HepG2 (cell line): Measurements from ENCODE around the gene STUB1. TPM values are rescaled to one million over a fixed set of nuclear protein-coding genes. Genes with fewer than 3 reads are reported as not detected.

Source experiments
- ERF ChIP-seq: IDR thresholded peaks from 2 replicates; pipeline ENCODE4 v1.6.1; 2018; ENCODE audit warnings: missing biosample characterization, missing genetic modification reagents
- FLYWCH1 ChIP-seq: sonication (generic); formaldehyde crosslinking; IDR thresholded peaks from 2 replicates; pipeline ENCODE4 v1.8.1; 2023; ENCODE audit warnings: mild to moderate bottlenecking, missing genetic modification reagents
- GMEB2 ChIP-seq: IDR thresholded peaks from 2 replicates; pipeline ENCODE4 v1.6.1; 2016; ENCODE audit warnings: missing biosample characterization, missing genetic modification reagents, low read depth
- GTF3A ChIP-seq: sonication (generic); formaldehyde crosslinking; conservative IDR thresholded peaks from 2 replicates; pipeline ENCODE4 v1.4.0; 2020; ENCODE audit warnings: mild to moderate bottlenecking, missing genetic modification reagents
- MAX ChIP-seq: IDR thresholded peaks from 2 replicates; pipeline ENCODE4 v1.6.1; 2012; ENCODE audit warnings: inconsistent platforms
- MIER2 ChIP-seq: IDR thresholded peaks from 2 replicates; pipeline ENCODE4 v1.6.1; 2016; ENCODE audit warnings: missing biosample characterization, missing genetic modification reagents
- NR2C2 ChIP-seq: sonication (generic); formaldehyde crosslinking; IDR thresholded peaks from 2 replicates; pipeline ENCODE4 v1.4.0; 2020; ENCODE audit warnings: missing genetic modification reagents, mild to moderate bottlenecking, moderate library complexity, borderline replicate concordance
- PRPF4 ChIP-seq: fragments of 200-400 bp; formaldehyde crosslinking; IDR thresholded peaks from 2 replicates; pipeline ENCODE4 v1.6.1; 2016; ENCODE audit warnings: low read length, low read depth; ENCODE audit not compliant: poor library complexity, severe bottlenecking
- SAFB2 ChIP-seq: sonication (generic); formaldehyde crosslinking; IDR thresholded peaks from 2 replicates; pipeline ENCODE4 v1.5.1; 2020; ENCODE audit warnings: missing genetic modification reagents, low read depth, mild to moderate bottlenecking, borderline replicate concordance
- SKI ChIP-seq: fragments of 450-650 bp; IDR thresholded peaks from one replicate; pipeline ENCODE4 v1.6.1; 2018; ENCODE audit warnings: mild to moderate bottlenecking; ENCODE audit not compliant: partially characterized antibody
- SOX13 ChIP-seq, 3 experiments: fragments of 450-650 bp in 1 of 3; sonication (generic) in 1 of 3; formaldehyde crosslinking in 1 of 3; IDR thresholded peaks in 2 of 3; conservative IDR thresholded peaks in 1 of 3; 2 replicates each; pipeline versions ENCODE4 v1.5.0 to v1.6.1; 2016 to 2020; ENCODE audit warnings: antibody characterized with exemption in 1 of 3, mild to moderate bottlenecking in 1 of 3, missing compliant biosample characterization in 1 of 3, missing genetic modification reagents in 1 of 3, moderate library complexity in 1 of 3
- STAT5B ChIP-seq: sonication (generic); formaldehyde crosslinking; IDR thresholded peaks from 2 replicates; pipeline ENCODE4 v1.4.0; 2020; ENCODE audit warnings: missing genetic modification reagents
- ZNF256 ChIP-seq: sonication (generic); formaldehyde crosslinking; conservative IDR thresholded peaks from 2 replicates; pipeline ENCODE4 v1.4.0; 2020; ENCODE audit warnings: missing genetic modification reagents
- ZNF530 ChIP-seq: sonication (generic); formaldehyde crosslinking; IDR thresholded peaks from 2 replicates; pipeline ENCODE4 v1.5.0; 2020; ENCODE audit warnings: low read depth, mild to moderate bottlenecking, missing genetic modification reagents
- ZNF782 ChIP-seq: sonication (generic); formaldehyde crosslinking; IDR thresholded peaks from 2 replicates; pipeline ENCODE4 v1.4.0; 2020; ENCODE audit warnings: missing genetic modification reagents, mild to moderate bottlenecking, borderline replicate concordance
- polyA plus RNA-seq, 8 experiments: library from polyadenylated mRNA; depleted of rRNA in 3 of 8; stranded (reverse) in 7 of 8; unstranded in 1 of 8; fragments of >200 nt; fragmentation: Illumina TruSeq in 4 of 8; extraction: Trizol in 4 of 8; gene quantifications; 2 replicates each; pipeline versions ENCODE4 v1.2.1 to v1.2.3, GENCODE V29; 2011 to 2016; ENCODE audit warnings: low read depth in 4 of 8, missing spikeins in 1 of 8, mixed read lengths in 1 of 8; ENCODE audit not compliant: insufficient read depth in 1 of 8
- total RNA-seq, 5 experiments: library from RNA; depleted of rRNA; stranded (reverse); fragments of >200 nt; fragmentation: Illumina TruSeq; extraction: Trizol; gene quantifications; 2 replicates each; pipeline ENCODE4 v1.2.3, GENCODE V29; 2016; ENCODE audit warnings: low read depth in 1 of 5
- TF ChIP-seq, protein P1 (sequence below): sonication (generic); formaldehyde crosslinking; IDR thresholded peaks from 2 replicates; pipeline ENCODE4 v1.4.0; 2020; ENCODE audit warnings: missing genetic modification reagents, mild to moderate bottlenecking, borderline replicate concordance
- TF ChIP-seq, protein P2 (sequence below): fragments of 450-650 bp; IDR thresholded peaks from 2 replicates; pipeline ENCODE4 v1.6.1; 2017; ENCODE audit warnings: mild to moderate bottlenecking
- TF ChIP-seq, protein P3 (sequence below): sonication (generic); formaldehyde crosslinking; IDR thresholded peaks from 2 replicates; pipeline ENCODE4 v1.8.1; 2023; ENCODE audit warnings: mild to moderate bottlenecking, missing genetic modification reagents

The STUB1 gene
- total and polyA plus RNA-seq, 2 of the 13 experiments (the other 11 are each of a cell fraction or from before 2014, with no cell fraction given), result 52.9 to 78.2 TPM

DNA sequence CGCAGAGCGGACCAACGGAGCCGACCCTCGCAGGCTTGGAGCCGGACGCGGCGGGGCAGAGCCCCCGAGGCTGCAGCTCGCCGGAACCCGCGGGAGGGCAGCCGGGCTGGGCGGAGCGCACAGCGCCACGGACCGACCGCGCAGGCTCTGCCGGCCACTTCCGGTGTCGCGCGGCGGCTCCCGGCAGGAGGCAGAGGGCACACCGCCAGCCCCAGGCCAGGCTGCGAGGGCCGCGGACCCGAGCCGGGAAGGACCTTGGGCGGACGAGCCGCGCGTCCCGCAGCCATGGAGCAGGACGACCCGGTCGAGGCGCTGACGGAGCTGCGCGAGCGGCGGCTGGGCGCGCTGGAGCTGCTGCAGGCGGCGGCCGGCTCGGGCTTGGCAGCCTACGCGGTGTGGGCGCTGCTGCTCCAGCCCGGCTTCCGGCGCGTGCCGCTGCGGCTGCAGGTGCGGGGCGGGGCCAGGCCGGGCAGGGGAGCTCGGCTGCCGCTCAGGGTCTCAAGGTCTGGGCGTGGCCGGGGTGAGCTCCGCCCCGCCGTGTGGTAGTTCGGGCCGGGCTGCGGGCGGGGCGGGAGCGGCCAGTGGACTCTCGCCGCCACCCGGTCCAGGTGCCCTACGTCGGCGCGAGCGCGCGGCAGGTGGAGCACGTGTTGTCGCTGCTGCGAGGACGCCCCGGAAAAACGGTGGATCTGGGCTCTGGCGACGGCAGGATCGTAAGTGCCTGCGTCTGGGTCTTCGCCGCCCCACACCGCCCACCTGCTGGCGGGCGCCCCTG is 41.0 kb downstream of the STUB1 start, which contains the start of gene ANTKMT (continued):
- TF ChIP-seq ZNF782 (CRISPR knock-in tag) (peak; percentile 31; the same call in 1 of the 2 replicates), ZNF256 (no peak), SOX13 (IDR thresholded peaks at IDR 0.05) (no peak), SOX13 (CRISPR knock-in tag; conservative IDR thresholded peaks at IDR 0.05 in 1 of 2, IDR thresholded peaks at IDR 0.05 in 1 of 2) (no peak), MAX (peak; percentile 97), GMEB2 (CRISPR knock-in tag) (no peak), ERF (CRISPR knock-in tag) (peak; percentile 9), GTF3A (CRISPR knock-in tag) (no peak), SKI (peak; percentile 74), FLYWCH1 (CRISPR knock-in tag) (0 out of 2 replicates have a peak, but pooled peaks have one; percentile 85), PRPF4 (no peak), SAFB2 (CRISPR knock-in tag) (peak; percentile 60; the same call in 1 of the 2 replicates), MIER2 (no peak), ZNF530 (no peak), NR2C2 (CRISPR knock-in tag) (peak; percentile 83), STAT5B (no peak)
- TF ChIP-seq, protein P1, sequence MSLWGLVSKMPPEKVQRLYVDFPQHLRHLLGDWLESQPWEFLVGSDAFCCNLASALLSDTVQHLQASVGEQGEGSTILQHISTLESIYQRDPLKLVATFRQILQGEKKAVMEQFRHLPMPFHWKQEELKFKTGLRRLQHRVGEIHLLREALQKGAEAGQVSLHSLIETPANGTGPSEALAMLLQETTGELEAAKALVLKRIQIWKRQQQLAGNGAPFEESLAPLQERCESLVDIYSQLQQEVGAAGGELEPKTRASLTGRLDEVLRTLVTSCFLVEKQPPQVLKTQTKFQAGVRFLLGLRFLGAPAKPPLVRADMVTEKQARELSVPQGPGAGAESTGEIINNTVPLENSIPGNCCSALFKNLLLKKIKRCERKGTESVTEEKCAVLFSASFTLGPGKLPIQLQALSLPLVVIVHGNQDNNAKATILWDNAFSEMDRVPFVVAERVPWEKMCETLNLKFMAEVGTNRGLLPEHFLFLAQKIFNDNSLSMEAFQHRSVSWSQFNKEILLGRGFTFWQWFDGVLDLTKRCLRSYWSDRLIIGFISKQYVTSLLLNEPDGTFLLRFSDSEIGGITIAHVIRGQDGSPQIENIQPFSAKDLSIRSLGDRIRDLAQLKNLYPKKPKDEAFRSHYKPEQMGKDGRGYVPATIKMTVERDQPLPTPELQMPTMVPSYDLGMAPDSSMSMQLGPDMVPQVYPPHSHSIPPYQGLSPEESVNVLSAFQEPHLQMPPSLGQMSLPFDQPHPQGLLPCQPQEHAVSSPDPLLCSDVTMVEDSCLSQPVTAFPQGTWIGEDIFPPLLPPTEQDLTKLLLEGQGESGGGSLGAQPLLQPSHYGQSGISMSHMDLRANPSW (CRISPR knock-in tag), result no peak
- TF ChIP-seq, protein P2, sequence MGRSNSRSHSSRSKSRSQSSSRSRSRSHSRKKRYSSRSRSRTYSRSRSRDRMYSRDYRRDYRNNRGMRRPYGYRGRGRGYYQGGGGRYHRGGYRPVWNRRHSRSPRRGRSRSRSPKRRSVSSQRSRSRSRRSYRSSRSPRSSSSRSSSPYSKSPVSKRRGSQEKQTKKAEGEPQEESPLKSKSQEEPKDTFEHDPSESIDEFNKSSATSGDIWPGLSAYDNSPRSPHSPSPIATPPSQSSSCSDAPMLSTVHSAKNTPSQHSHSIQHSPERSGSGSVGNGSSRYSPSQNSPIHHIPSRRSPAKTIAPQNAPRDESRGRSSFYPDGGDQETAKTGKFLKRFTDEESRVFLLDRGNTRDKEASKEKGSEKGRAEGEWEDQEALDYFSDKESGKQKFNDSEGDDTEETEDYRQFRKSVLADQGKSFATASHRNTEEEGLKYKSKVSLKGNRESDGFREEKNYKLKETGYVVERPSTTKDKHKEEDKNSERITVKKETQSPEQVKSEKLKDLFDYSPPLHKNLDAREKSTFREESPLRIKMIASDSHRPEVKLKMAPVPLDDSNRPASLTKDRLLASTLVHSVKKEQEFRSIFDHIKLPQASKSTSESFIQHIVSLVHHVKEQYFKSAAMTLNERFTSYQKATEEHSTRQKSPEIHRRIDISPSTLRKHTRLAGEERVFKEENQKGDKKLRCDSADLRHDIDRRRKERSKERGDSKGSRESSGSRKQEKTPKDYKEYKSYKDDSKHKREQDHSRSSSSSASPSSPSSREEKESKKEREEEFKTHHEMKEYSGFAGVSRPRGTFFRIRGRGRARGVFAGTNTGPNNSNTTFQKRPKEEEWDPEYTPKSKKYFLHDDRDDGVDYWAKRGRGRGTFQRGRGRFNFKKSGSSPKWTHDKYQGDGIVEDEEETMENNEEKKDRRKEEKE, result no peak
- TF ChIP-seq, protein P3, sequence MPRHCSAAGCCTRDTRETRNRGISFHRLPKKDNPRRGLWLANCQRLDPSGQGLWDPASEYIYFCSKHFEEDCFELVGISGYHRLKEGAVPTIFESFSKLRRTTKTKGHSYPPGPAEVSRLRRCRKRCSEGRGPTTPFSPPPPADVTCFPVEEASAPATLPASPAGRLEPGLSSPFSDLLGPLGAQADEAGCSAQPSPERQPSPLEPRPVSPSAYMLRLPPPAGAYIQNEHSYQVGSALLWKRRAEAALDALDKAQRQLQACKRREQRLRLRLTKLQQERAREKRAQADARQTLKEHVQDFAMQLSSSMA (CRISPR knock-in tag), result no peak; the same call in 1 of the 2 replicates
